Ovary (tissue), 9 donors: ENCODE data around the gene TANC2. TPM values are rescaled to one million over a fixed set of nuclear protein-coding genes. Genes with fewer than 3 reads are reported as not detected.

Source experiments
- DNase-seq, 5 donors: peaks; one replicate each; pipeline ENCODE4 v3.0.0-alpha.2; 2019 to 2020
- H3K27ac ChIP-seq, 2 donors: fragments of 200-600 bp; one replicate each; pipeline versions ENCODE4 v1.5.1 to v1.8.0; 2019 to 2022
- H3K27me3 ChIP-seq: fragments of 200-600 bp; one replicate; pipeline ENCODE4 v1.8.0; 2022
- H3K36me3 ChIP-seq: fragments of 200-600 bp; sonication (generic); one replicate; pipeline ENCODE4 v1.5.1; 2019
- H3K4me1 ChIP-seq: one replicate; pipeline ENCODE4 v1.8.1; 2013; ENCODE audit warnings: mild to moderate bottlenecking, moderate library complexity; ENCODE audit not compliant: insufficient read depth
- H3K4me3 ChIP-seq: fragments of 200-600 bp; sonication (generic); one replicate; pipeline ENCODE4 v1.5.1; 2017
- H3K9me3 ChIP-seq, 2 donors: fragments of 200-600 bp in 1 of 2; sonication (generic) in 1 of 2; one replicate each; pipeline versions ENCODE4 v1.5.1 to v1.8.1; 2013 to 2019; ENCODE audit warnings: mild to moderate bottlenecking in 1 of 2, moderate library complexity in 1 of 2
- CTCF ChIP-seq, 3 donors: fragments of 450-650 bp in 2 of 3; fragments of 200-600 bp in 1 of 3; IDR thresholded peaks; one replicate each; pipeline versions ENCODE4 v1.5.1 to v1.8.0; 2016 to 2022; ENCODE audit warnings: antibody characterized with exemption in 3 of 3, mild to moderate bottlenecking in 1 of 3
- EP300 ChIP-seq: sonication (generic); formaldehyde crosslinking; IDR thresholded peaks from one replicate; pipeline ENCODE4 v1.6.1; 2017; ENCODE audit warnings: antibody characterized with exemption
- POLR2A ChIP-seq: fragments of 450-650 bp; IDR thresholded peaks from one replicate; pipeline ENCODE4 v1.6.1; 2017; ENCODE audit warnings: antibody characterized with exemption, mild to moderate bottlenecking, moderate library complexity
- WGBS, 3 donors: extraction: QIAGEN DNeasy Blood & Tissue Kit in 1 of 3; methylation state at CpG; one replicate each; pipeline versions ENCODE4 v1.1.5 to v1.1.7; 2013 to 2017; 5-methylcytosine and 5-hydroxymethylcytosine counted together
- intact Hi-C, 4 donors: fragments of 100-400 bp; cut with DNase I; formaldehyde crosslinking; loops; one replicate each; pipeline versions ENCODE4 v1.11.0 to v1.15.1; 2022 to 2023
- polyA plus RNA-seq, 2 donors: library from polyadenylated mRNA; stranded (reverse); fragments of 200-250 nt in 1 of 2; fragments of 350-450 nt in 1 of 2; fragmentation: Illumina TruSeq in 1 of 2; extraction: RNeasy Lipid Tissue Mini Kit (QIAGEN cat#74804) in 1 of 2; gene quantifications; one replicate each; pipeline ENCODE4 v1.2.3, GENCODE V29; 2013 to 2014
- total RNA-seq, 7 donors: library from RNA; depleted of rRNA in 2 of 7; stranded (reverse); fragments of >200 nt in 2 of 7; fragmentation: NEBNext Ultra II Directional in 3 of 7; extraction: Animal tissue kit (Norgen Biotek cat#: 25700) in 3 of 7; gene quantifications; one replicate each; pipeline versions ENCODE4 v1.1.0 to v1.2.4, GENCODE V29; 2016 to 2023
- donor health status: DM: no; HTN: no; CAD: no; lungs with moderate emphysema.
- donor health status: DM: no; HTN: no; CAD: no.
- donor health status: Bipolar disorder and iron deficiency.
- donor health status: DM: yes; HTN: yes; CAD: no.
- donor health status: DM: no; HTN: no; CAD: no.
- donor health status: DM: yes; HTN: yes; CAD: no.

Gene TANC2
- total and polyA plus RNA-seq, 9 donors = 3.5 to 45.4 (median 15.4) TPM

DNA sequence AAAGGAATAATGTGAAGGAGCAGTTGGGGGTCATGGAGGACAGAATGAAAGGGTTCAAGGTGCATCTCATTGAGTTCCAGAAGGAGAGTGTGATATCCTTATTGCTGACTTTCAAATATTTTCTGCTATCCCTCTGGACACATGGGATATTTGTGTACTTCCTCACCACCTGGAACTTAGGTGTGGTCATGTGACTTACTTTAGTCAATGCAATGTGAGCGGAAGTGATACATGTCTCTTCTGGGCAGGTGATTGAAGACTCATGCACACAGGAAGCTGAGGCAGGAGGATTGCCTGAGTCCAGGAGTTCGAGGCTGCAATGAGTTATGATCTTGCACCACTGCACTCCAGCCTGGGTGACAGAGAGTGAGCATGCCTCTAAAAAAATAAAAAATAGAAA is 36.7 kb upstream of the TANC2 start:
- TF ChIP-seq POLR2A (no peak), CTCF (IDR thresholded peaks at IDR 0.05) (no peak), EP300 (no peak)
- H3K27ac ChIP-seq = no peak overlapping the region
- H3K27me3 ChIP-seq = no peaks in the 10 kb centered on the region
- no peaks in the 10 kb centered on the region for H3K9me3 ChIP-seq
- no peak for DNase-seq
- no peaks in the 10 kb centered on the region for H3K36me3 ChIP-seq
- H3K4me3 ChIP-seq = no peak overlapping the region
- WGBS, 3 donors = 85 to 97% (median 91%) methylated on average over 2 of the region's 2 CpGs
- intact Hi-C loops = no loop called here
- H3K4me1 ChIP-seq = no peaks in the 10 kb centered on the region

- intact Hi-C loops = no loop called here
- no peak for DNase-seq
- H3K4me3 ChIP-seq = no peak overlapping the region
- no peaks in the 10 kb centered on the region for H3K27me3 ChIP-seq
- 78 to 100% (median 88%) methylated on average over 1 of the region's 1 CpG for WGBS, 3 donors
- no peaks in the 10 kb centered on the region for H3K9me3 ChIP-seq
- TF ChIP-seq EP300 (no peak), POLR2A (no peak)
- no peaks in the 10 kb centered on the region for H3K36me3 ChIP-seq
- H3K27ac ChIP-seq = no peak overlapping the region
- no peaks in the 10 kb centered on the region for H3K4me1 ChIP-seq
Measured at GRCh38 chr17:62931101-62931500, 34.9 kb upstream of the TANC2 start.

DNA sequence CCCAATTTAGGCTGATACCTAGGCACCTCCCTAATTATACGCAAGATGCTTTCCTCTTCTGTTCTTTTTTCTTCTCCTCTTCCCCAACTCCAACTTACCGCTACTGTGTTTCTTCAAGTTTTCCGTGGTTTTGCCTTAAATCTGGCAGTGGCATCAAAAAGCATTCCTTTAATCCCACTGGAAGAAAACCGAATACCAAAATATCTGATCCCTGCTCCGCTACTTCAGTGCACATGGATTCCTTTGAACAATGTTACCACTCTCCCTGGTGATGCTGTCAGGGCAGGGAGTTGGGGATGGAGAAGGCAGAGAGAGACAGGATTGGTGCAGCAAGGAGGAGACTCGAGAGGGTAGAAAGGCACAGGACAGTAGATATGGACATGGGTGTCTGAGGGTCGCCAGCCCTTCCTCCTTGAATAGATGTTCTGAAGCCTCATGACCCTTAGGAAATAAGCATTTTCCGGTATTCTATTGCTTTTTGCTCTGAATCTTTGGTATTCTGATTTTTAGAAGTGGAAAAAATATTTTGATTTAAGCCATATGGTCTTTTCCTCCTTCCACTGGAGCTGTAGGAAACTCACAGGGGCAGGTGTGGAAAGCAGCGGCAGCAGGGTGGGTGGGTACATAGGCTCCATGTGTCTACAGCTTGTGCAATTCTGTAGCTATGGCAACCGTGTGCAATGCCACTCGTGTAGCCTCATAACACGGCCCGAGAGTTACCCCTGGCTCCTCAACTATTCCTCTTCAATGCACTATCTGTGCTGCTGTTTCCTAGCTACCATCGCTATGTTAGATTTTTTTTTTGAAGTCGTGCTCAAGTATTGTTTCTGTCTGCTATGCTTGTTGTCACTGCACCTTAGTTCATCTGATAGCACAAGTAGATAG is 32.3 kb upstream of the TANC2 start:
- DNase-seq = no peak
- H3K27me3 ChIP-seq = no peaks in the 10 kb centered on the region
- H3K4me1 ChIP-seq = no peaks in the 10 kb centered on the region
- no peaks in the 10 kb centered on the region for H3K36me3 ChIP-seq
- no peak for TF ChIP-seq CTCF (IDR thresholded peaks at IDR 0.05)
- no peak overlapping the region for H3K27ac ChIP-seq
- intact Hi-C loops = no loop called here
- H3K9me3 ChIP-seq = no peaks in the 10 kb centered on the region
- H3K4me3 ChIP-seq = no peak overlapping the region
- WGBS, 3 donors = 20 to 41% (median 22%) methylated on average over 15 of the region's 15 CpGs

- TF ChIP-seq CTCF (IDR thresholded peaks at IDR 0.05) (no peak), EP300 (no peak), POLR2A (no peak)
- Histone ChIP-seq H3K36me3 (no peaks in the 10 kb centered on the region), H3K9me3 (no peaks in the 10 kb centered on the region), H3K27me3 (no peaks in the 10 kb centered on the region), H3K4me3 (no peak overlapping the region), H3K27ac (no peak overlapping the region), H3K4me1 (no peaks in the 10 kb centered on the region)
- intact Hi-C loops = no loop called here
- 91 to 98% (median 97%) methylated on average over 1 of the region's 1 CpG for WGBS, 3 donors
- no peak for DNase-seq
Measured at GRCh38 chr17:62935098-62935497, 30.9 kb upstream of the TANC2 start.

GRCh38 chr17:62935523-62935922 is 30.5 kb upstream of the TANC2 start:
- H3K36me3 ChIP-seq = no peaks in the 10 kb centered on the region
- no peaks in the 10 kb centered on the region for H3K27me3 ChIP-seq
- intact Hi-C loops = no loop called here
- H3K9me3 ChIP-seq = no peaks in the 10 kb centered on the region
- H3K4me1 ChIP-seq = no peaks in the 10 kb centered on the region
- no peak overlapping the region for H3K27ac ChIP-seq
- TF ChIP-seq EP300 = no peak
- TF ChIP-seq CTCF (IDR thresholded peaks at IDR 0.05) = no peak
- no peak for TF ChIP-seq POLR2A
- no peak for DNase-seq
- H3K4me3 ChIP-seq = no peak overlapping the region
- WGBS, 3 donors = 76 to 89% (median 79%) methylated on average over 2 of the region's 2 CpGs
